ENCODE data around the gene NRP1.

NRP1 gene

DNA sequence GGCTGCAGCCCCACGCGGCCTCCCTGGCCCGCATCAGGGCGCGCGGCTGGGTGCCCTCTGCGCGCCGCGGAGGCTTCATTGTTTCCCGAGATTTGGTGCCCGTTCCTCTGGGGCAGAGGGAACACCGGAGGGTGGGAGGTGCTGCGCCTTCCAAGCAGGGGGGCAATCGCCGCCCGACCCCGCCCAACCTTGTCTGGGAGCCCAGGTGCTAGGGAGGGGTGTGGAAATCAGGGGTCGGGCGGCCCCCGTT is 1.0 kb upstream of the NRP1 start:
- Histone ChIP-seq H3K79me2 (ENCODE audit: control insufficient read depth, low read length) (no peaks in the 10 kb centered on the region), H3K27ac (ENCODE audit: low read depth, low read length) (no peak overlapping the region), H3K9me3 (ENCODE audit: control insufficient read depth, insufficient read depth, low read length) (no peaks in the 10 kb centered on the region; the same call in 1 of the 2 replicates), H3K4me3 (ENCODE audit: low read length) (no peak overlapping the region), H3K36me3 (ENCODE audit: control insufficient read depth, low read length) (no peaks in the 10 kb centered on the region), H3K9me2 (replicated peaks; ENCODE audit: control insufficient read depth, low read length) (no peaks in the 10 kb centered on the region), H3F3A (ENCODE audit: control insufficient read depth, insufficient read depth) (no peaks in the 10 kb centered on the region), H3K27me3 (ENCODE audit: control insufficient read depth, low read length) (peaks cover 11% of the 10 kb centered on the region; the same call in 1 of the 2 replicates), H3K4me1 (ENCODE audit: control insufficient read depth, low read length) (no peaks in the 10 kb centered on the region), H4K20me1 (ENCODE audit: control insufficient read depth, insufficient read depth, low read depth, low read length) (no peaks in the 10 kb centered on the region), H3K4me2 (ENCODE audit: low read length) (no peak overlapping the region)
- TF ChIP-seq EZH2phosphoT487 (IDR thresholded peaks at IDR 0.05; ENCODE audit: borderline replicate concordance, low read length) (no peak), CTCF (IDR thresholded peaks at IDR 0.05; ENCODE audit: low read depth, low read length, poor library complexity, severe bottlenecking) (no peak)

DNA sequence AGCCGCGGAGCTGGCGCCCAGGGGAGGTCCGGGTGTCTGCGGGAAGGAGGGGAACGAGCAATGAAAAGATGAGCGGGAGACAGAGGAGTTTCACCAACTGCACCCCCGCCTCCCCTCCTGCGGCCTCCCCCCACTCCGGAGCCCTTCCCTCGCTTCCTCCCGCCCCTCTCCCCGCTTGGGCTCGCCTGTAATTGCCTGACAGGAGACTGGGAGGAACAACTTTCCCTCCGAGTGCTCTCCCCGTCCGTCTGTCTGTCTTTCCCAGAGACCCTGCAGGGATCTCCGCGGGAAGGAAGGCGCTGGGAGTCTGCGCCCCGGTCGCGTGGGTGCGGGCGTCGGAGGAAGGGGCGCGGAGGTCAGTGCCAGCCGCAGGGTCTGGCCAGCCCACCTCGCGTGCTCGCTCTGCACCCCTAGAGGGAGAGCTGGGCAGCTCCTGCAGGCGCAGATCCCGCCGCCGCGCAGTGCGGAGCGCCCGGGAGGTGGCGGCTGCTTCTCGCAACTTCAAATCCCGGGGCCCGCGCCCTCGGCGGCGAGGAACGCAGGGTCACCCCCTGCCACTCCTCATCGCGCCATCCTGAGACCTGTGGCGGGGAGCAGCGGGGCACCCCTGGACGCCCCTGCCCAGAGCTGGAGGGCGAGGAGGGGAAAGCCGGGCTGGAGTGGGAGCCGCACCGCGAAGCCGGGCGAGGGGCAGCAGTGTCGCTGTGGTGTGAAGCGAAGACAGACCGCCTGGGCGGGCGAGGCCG is 511 bp upstream of the NRP1 start:
- Histone ChIP-seq H3K4me1 (ENCODE audit: control insufficient read depth, low read length) (no peaks in the 10 kb centered on the region), H3K27ac (ENCODE audit: low read depth, low read length) (no peak overlapping the region), H3K9me2 (replicated peaks; ENCODE audit: control insufficient read depth, low read length) (no peaks in the 10 kb centered on the region), H3K27me3 (ENCODE audit: control insufficient read depth, low read length) (peaks cover 11% of the 10 kb centered on the region; the same call in 1 of the 2 replicates), H3K9me3 (ENCODE audit: control insufficient read depth, insufficient read depth, low read length) (no peaks in the 10 kb centered on the region; the same call in 1 of the 2 replicates), H3K79me2 (ENCODE audit: control insufficient read depth, low read length) (no peaks in the 10 kb centered on the region), H3F3A (ENCODE audit: control insufficient read depth, insufficient read depth) (no peaks in the 10 kb centered on the region), H3K36me3 (ENCODE audit: control insufficient read depth, low read length) (no peaks in the 10 kb centered on the region), H4K20me1 (ENCODE audit: control insufficient read depth, insufficient read depth, low read depth, low read length) (no peaks in the 10 kb centered on the region), H3K4me2 (ENCODE audit: low read length) (no peak overlapping the region), H3K4me3 (ENCODE audit: low read length) (no peak overlapping the region)
- TF ChIP-seq CTCF (IDR thresholded peaks at IDR 0.05; ENCODE audit: low read depth, low read length, poor library complexity, severe bottlenecking) (no peak), EZH2phosphoT487 (IDR thresholded peaks at IDR 0.05; ENCODE audit: borderline replicate concordance, low read length) (no peak)

- Histone ChIP-seq H3K27me3 (ENCODE audit: control insufficient read depth, low read length) (peaks cover 11% of the 10 kb centered on the region; the same call in 1 of the 2 replicates), H3K9me2 (replicated peaks; ENCODE audit: control insufficient read depth, low read length) (no peaks in the 10 kb centered on the region), H3K4me1 (ENCODE audit: control insufficient read depth, low read length) (no peaks in the 10 kb centered on the region), H3K79me2 (ENCODE audit: control insufficient read depth, low read length) (no peaks in the 10 kb centered on the region), H3K36me3 (ENCODE audit: control insufficient read depth, low read length) (no peaks in the 10 kb centered on the region), H3K27ac (ENCODE audit: low read depth, low read length) (no peak overlapping the region), H3K9me3 (ENCODE audit: control insufficient read depth, insufficient read depth, low read length) (no peaks in the 10 kb centered on the region; the same call in 1 of the 2 replicates), H3K4me2 (ENCODE audit: low read length) (no peak overlapping the region), H3K4me3 (ENCODE audit: low read length) (no peak overlapping the region), H3F3A (ENCODE audit: control insufficient read depth, insufficient read depth) (no peaks in the 10 kb centered on the region), H4K20me1 (ENCODE audit: control insufficient read depth, insufficient read depth, low read depth, low read length) (no peaks in the 10 kb centered on the region)
- TF ChIP-seq CTCF (IDR thresholded peaks at IDR 0.05; ENCODE audit: low read depth, low read length, poor library complexity, severe bottlenecking) (no peak), EZH2phosphoT487 (IDR thresholded peaks at IDR 0.05; ENCODE audit: borderline replicate concordance, low read length) (no peak)
These were observed 986 bp downstream of the NRP1 start for GRCh38 chr10:33333260-33334101.
